Measurements from ENCODE around the gene RNF31.

RNF31 gene

DNA sequence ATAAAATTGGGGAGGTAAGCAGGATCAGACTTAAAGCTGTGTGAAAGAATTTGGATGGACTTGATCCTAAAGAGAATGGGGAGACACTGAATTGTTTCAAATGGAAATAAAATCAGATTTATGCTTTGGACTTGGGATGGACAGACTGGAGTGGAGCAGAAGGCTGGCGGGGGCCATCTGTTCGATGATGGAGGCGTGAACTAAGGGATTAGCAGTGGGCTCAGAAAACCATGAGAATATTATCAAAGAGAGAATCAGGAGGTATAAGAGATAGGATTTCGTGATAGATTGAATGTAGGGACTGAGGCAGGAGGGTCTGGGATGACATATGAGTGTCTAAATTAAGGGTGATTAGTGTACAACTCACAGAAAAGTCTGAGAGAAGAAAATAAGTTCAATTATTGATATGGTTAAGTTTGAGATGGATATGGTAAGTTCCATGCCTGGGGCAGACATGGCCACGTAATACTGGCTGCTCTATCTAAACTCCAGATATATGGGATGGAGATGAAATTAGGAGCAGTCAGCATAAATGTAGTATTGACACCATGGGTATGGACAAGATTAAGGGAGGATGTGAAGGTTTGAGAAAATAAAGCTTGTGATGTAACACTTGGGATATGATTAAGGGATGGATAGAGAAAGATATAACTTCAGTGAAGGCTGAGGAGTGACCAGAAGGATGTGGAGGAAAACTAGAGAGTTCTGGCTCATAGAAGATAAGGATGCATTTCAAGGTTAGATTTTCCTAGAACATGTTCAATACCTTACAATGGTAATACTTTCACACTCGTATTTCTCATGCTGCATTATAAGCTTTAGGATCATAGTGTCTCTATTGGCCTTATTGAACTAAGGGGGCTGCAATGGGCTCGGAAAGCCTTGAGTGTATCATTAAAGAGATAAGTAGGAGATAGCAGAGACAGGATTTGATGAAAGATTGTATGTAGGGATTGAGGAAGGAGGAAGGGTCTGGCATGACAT lies 57.2 kb downstream of the RNF31 start:
- no peak for DNase-seq (ENCODE audit: low read depth)
- H3K4me3 ChIP-seq (ENCODE audit: low read depth, low read length) = no peak overlapping the region
- TF ChIP-seq, protein P1, sequence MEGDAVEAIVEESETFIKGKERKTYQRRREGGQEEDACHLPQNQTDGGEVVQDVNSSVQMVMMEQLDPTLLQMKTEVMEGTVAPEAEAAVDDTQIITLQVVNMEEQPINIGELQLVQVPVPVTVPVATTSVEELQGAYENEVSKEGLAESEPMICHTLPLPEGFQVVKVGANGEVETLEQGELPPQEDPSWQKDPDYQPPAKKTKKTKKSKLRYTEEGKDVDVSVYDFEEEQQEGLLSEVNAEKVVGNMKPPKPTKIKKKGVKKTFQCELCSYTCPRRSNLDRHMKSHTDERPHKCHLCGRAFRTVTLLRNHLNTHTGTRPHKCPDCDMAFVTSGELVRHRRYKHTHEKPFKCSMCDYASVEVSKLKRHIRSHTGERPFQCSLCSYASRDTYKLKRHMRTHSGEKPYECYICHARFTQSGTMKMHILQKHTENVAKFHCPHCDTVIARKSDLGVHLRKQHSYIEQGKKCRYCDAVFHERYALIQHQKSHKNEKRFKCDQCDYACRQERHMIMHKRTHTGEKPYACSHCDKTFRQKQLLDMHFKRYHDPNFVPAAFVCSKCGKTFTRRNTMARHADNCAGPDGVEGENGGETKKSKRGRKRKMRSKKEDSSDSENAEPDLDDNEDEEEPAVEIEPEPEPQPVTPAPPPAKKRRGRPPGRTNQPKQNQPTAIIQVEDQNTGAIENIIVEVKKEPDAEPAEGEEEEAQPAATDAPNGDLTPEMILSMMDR (IDR thresholded peaks at IDR 0.05; ENCODE audit: low read depth, low read length, missing control alignments) = no peak

DNA sequence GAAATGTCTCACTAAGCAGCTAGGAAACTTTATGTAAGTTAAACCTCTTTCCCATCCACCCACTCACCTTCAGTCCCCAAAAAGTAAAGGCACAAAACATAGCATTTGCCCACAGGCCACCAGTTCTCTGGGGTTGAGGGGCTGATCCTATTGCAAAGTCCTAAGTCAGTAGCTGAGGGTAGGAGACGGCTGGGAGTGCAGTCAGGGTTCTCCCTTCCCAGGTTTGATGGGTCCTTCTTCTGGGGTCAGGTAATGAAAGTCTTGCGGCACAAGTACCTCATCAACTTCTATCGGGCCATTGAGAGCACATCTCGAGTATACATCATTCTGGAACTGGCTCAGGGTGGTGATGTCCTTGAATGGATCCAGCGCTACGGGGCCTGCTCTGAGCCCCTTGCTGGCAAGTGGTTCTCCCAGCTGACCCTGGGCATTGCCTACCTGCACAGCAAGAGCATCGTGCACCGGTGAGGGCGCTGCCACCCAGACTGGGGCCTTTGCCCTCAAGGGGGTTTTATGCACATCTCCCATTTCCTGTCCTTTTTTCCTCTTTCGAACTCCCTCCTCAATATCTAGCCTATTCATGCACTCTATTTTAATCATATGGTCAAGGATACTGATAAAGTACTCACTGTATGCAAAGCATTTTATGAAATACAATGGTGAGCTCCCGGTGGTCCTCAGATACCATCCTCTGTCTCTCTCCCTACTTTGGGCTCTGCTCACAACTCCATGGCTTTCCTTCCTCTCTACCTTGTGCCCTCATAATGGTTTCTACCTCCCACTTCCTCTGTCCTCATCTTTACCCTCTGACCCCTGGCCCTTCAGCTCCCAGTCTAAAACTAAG lies 59.2 kb downstream of the RNF31 start:
- TF ChIP-seq, protein P1 (IDR thresholded peaks at IDR 0.05; ENCODE audit: low read depth, low read length, missing control alignments) = no peak
- H3K4me3 ChIP-seq (ENCODE audit: low read depth, low read length) = no peak overlapping the region
- no peak for DNase-seq (ENCODE audit: low read depth)

DNA sequence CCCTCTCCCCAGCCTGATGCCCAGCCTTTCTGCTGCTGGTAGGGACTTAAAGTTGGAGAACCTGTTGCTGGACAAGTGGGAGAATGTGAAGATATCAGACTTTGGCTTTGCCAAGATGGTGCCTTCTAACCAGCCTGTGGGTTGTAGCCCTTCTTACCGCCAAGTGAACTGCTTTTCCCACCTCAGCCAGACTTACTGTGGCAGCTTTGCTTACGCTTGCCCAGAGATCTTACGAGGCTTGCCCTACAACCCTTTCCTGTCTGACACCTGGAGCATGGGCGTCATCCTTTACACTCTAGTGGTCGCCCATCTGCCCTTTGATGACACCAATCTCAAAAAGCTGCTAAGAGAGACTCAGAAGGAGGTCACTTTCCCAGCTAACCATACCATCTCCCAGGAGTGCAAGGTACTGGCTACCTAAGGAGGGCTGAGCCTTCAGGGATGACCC lies 59.8 kb downstream of the RNF31 start:
- no peak overlapping the region for H3K4me3 ChIP-seq (ENCODE audit: low read depth, low read length)
- TF ChIP-seq, protein P1 (IDR thresholded peaks at IDR 0.05; ENCODE audit: low read depth, low read length, missing control alignments) = no peak
- no peak for DNase-seq (ENCODE audit: low read depth)

DNA sequence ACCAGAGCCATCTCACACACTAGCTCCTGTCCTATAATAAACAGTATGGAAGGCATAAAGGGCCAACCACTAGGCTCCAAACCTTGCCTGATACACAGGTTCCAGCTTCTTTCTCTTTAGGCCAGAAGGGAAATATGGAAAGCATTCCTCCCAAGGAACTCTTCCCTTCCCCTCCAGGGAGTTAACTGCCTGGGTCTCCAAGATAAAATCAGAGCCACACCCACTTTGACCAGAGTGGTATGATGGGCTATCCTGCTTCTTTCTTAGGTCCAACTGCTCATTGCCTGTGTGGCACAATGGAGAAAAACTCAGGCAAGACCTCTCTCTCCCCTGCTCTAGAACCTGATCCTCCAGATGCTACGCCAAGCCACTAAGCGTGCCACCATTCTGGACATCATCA lies 60.3 kb downstream of the RNF31 start:
- TF ChIP-seq, protein P1 (IDR thresholded peaks at IDR 0.05; ENCODE audit: low read depth, low read length, missing control alignments) = no peak

More for the DNA sequence above, 60.3 kb downstream of the RNF31 start:
- no peak overlapping the region for H3K4me3 ChIP-seq (ENCODE audit: low read depth, low read length)
- no peak for DNase-seq (ENCODE audit: low read depth)
